DMS114 treated with DMSO at 0.1 percent for 48 hours (cell line): ENCODE results near the gene MRGPRE.

Source experiments
- DNase-seq: peaks from one replicate; lab custom pipeline; 2025; ENCODE audit not compliant: unreplicated experiment; lab: John Stamatoyannopoulos, UW

Gene MRGPRE

GRCh38 chr11:3226846-3227567 lies 5.2 kb downstream of the MRGPRE start:
- DNase-seq = no peak

DNA sequence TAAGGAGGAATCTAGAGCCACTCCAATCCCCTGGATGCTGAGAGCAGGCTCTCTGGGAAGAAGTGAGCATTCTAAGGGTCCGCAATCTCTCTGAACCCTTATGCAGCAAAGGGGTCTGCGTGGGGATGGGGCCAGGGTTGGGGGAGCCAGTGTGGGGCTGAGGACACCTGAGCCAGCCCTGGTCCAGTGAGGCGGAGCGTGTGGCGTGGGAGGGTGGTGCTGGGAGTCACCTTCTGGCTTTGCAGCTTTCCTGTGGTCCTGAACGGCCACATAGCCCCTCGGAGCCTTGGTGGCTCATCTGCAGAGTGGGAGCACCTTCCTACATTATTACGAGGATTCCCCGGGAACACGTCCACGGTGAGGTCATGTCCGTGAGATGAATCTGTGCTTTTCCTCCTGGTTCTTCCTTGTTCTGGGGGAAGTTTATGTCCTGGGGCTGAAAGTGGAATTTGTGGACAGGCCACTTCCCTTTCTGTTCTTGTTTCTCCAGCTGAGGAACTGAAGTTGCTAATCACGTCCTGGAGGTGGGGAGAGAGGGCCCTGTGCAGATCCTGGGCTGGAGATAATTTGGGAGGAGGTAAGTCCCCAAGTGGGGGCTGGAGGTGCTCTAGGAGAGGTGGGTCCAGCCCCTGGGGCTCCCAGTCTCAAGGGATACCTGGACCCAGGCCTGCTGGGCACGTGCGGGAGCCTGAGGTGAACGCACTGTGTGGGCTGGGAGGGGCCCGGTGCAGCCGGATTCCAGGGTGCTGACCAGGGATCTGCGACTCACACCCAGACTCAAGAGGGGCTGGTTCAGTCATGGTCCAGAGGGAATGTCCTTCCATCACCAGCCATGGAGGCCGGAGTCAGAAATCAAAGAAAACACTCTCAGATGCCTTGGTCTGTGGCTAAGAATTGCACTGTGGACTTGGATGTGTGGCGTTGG lies 6.1 kb downstream of the MRGPRE start:
- DNase-seq = no peak

GRCh38 chr11:3225159-3225758 lies 7.0 kb downstream of the MRGPRE start:
- no peak for DNase-seq

DNA sequence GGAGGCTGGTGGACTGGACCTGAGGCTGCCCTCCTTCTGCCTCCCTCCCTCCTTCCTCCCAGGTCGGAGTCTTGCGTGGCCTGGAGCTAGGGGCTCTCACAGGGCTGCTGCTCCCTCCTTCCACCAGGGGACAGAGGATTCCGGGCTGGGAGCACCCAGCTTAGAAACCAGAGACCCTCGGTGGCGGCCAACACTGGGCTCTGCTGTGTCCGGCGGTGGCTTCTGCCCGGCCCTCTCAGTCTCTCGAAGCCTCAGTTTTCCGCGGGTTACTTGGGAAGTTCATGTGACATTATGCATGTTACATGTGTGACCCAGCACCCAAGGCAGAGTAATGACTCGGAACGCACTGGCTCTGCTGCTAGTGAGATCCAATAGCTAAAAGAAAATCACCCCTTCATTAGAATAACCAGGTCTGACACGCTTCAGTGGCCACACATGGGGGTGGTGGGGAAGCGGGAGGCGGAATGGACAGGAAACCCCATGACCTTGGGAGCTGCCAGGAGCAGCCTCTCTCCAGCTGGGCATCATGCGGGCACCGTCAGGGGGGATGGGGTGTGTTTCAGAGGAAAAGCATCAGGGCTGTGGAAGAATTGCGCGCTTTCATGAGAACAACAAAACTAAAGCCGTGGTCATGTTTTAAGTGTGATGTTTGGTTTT lies 7.7 kb downstream of the MRGPRE start:
- DNase-seq = no peak

GRCh38 chr11:3223932-3224381 lies 8.3 kb downstream of the MRGPRE start:
- DNase-seq = no peak

DNA sequence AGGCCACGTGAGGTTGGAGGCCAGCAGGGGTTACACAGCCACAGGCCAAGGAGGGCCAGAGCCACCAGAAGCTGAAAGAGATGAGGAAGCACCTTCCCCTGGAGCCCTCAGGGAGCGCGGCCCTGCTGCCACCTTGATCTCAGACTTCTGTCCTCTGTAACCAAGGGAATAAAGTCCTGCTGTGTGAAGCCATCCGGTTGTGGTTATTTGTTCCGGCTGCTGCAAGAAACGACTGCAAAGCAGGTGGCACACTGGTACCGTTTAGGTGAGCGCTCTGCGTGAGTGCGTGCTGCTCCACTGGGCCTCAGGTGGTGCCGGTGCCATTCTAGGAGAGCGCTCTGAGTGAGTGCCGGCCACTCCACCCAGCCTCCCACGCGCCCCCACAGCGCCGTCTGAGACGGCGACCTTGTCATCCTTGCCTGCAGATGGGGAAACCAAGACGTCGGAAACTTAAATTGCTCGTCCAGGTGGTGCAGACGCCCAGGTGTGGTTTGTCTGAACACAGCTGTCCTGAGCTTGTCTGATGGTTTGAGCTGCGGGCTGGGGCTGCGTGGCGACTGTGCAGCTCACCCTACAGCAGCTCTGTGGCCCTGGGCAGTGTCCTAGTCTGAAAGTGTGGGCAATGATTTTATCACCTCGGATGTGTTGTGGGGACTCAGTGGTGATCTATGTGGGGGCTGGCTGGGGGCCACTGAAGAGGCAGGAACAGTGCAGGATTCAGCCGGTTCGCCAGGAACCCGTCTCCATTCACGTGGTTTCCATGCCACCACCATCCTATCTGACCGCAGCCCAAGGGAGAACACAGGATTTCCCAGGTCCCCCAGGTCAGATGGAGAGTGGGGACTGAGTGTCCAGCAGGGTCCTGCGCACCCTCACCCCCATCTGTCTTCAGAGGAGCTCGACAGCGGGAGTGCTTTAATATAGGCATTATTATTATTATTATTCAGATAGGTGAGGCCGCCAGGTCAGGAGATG lies 9.0 kb downstream of the MRGPRE start:
- DNase-seq = no peak

DNA sequence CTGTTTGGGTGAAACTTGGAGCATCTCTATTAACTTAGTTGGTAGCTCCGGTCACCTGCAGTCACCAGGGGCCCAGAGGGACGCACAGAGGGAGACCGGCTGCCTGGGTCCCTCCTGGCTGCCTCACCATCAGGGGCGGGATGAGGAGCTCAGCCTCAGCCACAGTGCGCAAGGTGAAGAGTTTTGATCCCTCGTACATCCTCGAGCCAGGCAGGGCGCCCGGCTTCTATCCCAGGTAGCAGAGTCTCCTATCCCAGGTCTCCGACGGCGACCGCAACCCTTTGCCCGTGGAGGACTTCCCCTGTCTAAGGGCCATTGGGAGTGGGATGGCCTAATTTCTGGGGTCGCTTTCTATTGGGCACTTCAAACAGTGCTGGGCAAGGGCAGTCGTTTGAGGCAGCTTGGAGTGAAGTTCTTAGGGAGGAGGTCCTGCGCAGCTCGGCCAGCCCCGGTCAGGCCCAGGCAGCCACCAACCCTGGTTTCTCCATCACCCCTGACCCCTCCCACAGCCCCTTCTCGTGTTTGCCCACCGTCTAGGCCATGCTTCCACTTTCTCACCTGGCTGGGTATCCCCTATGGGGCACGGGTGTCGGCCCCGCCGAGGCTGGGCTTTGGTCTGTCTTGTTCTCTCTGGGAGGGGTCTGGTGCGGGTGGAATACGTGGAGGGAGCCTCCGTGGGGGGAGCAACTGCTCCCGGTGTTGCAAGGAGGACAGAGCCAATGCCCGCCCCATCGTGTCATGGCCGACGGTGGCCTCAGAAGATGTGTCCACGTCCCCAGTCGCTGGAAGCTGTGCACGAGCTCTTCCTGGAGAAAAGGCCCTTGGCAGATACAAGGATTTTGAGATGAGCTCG lies 10.0 kb downstream of the MRGPRE start:
- no peak for DNase-seq

DNA sequence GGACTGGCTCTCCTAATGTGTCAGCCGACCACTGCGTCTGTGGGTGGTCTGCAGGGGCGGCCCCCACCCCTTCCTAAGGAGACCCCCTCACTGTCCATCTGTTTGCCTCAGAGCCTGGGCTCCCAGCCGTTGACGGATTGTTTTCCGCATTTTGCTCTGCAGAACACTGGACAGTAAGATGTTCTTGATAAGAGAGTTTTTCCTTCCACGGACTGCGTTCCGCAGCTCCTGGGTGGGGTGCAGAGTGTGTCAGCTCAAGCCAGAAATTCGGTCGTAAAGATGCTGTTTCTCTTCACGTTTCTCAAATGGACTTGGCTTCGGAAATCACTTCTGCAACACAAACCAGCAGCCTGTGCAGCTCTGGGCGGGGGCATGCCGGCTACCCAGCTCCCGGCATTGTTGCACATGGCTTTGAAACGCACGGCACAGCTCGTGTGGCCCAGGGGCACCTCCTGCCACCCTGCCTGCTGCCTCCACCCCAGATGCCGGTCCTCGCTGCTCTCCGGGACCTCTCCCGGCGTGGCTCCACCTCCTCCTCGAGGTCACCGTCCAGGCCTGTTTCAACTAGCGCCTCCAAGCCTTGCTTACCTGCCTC lies 10.7 kb downstream of the MRGPRE start:
- no peak for DNase-seq

DNA sequence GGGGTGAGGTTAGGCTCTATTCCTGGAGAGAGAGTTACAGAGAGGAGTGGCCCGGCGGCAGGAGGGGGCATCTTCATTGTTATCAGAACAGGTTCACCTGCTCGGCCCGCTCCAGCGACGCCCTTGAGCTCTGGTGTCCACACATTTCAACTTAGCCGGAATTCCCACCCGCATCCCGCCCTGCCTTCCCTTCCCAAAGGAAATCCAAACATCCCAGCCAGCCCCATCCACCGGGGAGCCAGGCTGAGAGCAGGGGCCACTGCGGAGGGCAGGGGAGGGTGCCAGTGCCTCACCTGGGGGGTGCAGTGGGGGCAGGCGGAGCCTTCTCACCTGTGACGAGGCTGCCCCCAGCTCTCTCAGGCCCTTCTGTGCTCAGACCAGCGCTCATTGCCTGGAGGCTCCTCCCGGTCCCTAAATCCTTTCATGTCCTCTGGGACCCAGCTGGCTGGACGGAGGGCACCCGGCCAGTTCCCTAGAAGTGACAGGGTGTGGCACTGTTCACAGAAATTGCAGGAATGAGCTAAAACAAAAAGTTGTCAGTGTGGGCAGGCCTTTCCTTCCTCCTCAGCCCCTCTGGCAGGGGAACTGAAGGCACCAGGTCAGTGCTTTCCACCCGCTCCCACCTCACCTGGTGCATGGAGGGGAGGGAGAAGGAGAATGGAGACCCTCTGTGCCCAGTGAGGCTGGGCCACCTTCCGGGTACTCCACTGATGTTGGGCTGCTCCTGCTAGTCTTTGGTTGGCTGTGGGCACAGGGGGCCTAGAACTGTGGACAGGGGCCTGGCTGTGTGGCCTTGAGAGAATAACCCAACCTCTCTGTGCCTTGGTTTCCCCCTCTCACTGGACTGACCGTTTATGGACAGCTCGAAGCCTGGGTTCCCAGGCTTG lies 11.5 kb downstream of the MRGPRE start:
- DNase-seq = no peak

DNA sequence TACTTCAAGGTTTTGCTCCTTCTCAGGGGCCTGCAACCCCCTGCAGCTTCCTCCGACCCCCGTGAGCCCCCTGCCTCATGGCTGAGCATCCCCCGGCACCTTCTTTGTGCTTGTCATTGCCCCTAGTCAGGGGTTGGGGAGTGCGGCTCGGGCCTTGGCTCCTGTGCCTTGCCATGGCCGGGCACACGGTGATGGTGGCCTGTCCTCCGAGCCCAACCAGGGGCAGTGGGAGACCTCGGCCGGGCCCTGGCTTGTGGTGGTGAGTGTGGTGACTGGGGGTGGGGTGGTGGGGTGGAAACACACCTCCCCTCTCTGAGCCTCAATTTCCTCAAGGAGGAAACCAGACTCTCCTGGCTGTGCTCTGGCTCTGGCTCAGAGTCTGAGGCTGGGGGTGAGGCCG lies 12.1 kb downstream of the MRGPRE start:
- no peak for DNase-seq

DNA sequence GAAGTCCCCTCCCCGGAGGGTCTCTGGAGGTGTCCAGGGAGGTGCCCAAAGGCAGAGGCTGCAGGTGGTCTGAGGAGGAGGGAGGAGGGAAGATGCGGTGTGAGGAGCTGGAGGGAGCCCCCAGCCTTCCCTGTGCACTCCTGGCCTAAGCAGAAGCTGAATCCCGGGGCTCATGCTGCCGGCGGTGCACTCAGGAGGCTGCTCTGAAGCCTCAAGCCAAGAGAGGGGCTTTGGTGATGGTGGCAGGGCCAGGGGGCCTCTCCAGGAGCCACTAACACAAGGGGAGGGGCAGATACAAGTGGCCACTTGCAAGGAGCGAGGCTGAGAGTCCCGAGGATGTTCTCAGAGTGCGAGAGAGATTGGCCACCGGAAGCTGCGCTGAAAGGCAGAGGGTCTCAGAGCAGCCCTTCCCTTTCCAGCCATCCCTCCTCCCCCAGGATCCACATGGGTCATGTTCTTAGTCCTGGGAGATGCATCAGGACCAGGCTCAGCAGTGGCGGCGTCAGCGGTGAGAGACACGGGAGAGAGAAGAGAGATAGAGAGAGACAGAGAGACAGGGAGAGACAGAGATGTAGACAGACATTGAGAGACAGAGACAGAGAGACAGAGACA lies 12.8 kb downstream of the MRGPRE start:
- no peak for DNase-seq

- no peak for DNase-seq
Measured at GRCh38 chr11:3218483-3219280, 13.5 kb downstream of the MRGPRE start, which contains the start of gene MRGPRG. Gene MRGPRG, minus strand, starts transcription at chr11:3218813. Its CDS starts 0 bp downstream, at chr11:3218813.

DNA sequence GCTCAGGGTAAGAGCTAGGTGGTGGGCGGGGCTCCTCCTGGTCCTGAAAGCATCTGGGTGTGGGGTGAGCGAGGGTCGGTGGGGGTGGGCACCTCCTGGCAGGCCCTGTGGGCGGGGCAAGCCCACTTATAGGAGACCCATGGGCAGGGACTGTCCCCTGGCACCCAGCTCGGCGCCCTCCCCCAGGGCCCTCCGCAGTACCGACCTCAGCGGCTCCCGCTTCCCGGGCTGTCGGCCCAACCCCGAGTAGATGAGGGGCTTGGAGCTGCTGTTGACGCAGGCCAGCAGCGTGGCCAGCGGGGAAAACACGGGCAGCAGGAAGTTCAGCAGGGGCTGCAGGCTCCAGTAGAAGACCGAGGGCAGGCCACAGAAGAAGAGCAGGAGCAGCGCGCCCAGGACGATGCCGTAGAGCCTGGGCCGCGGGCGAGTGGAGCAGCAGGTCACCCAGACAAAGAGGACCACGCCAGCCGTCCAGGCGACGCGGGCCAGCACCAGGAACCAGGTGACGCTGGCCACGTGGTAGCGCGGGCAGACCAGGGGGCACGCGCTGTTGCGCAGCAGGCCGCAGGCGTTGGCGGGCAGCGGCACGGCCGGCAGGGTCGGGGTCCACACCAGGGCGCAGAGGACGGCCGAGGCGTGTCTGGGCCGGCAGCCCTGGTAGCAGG lies 14.3 kb downstream of the MRGPRE start:
- no peak for DNase-seq

DNA sequence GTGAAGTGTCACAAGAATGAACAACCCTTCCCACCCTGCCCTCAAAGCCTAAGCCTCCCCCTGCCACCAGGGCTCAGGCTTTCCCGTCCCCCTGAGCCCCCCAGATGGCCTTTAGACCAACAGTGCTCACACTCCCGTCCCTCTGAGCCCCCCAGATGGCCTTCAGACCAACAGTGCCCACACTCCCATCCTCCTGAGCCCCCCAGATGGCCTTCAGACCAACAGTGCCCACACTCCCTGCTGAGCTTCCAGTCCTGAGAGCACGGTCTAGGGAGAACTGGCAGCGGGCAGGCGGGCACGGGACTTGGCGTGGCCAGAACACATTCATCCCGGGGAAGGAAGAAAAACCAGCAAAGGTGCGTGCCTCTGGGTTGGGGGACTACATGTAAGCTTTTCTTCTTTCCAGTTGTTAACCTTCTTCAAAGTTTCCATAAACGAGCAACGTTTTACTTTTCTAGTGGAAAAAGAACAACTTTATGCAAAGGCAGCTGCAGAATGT lies 16.1 kb downstream of the MRGPRE start:
- DNase-seq = no peak

- DNase-seq = no peak
Measured at GRCh38 chr11:3215346-3216026, 16.7 kb downstream of the MRGPRE start.
